ENCODE measurements around the gene NMRAL1.

GRCh38 chr16:4433914-4434787 is 40.3 kb downstream of the NMRAL1 start:
- TF ChIP-seq CTCF (IDR thresholded peaks at IDR 0.05) (no peak), EZH2 (IDR thresholded peaks at IDR 0.05; ENCODE audit: borderline replicate concordance, insufficient read depth, low read depth, low read length, poor library complexity, severe bottlenecking) (no peak)

All from B cell (primary cell).